Left renal cortex interstitium (tissue), 4 donors: ENCODE results near the gene SH2D3C. TPM values are rescaled to one million over a fixed set of nuclear protein-coding genes. Genes with fewer than 3 reads are reported as not detected.
A peak's percentile ranks its signal among the peaks of the same experiment; 100 is the strongest.
"Not testable (repeated sequence)": the region's sequence is repeated elsewhere in the genome, so short reads cannot be mapped to it uniquely, and the experiment has no call there.

Experiments
- DNase-seq, 4 donors: peaks; one replicate each; pipeline ENCODE4 v3.0.0-alpha.2; 2013; ENCODE audit warnings: low read depth in 4 of 4, low spot score in 2 of 4, missing footprints in 1 of 4
- polyA plus RNA-seq, 4 donors: library from polyadenylated mRNA; unstranded; fragments of 120-200 nt; gene quantifications; one replicate each; pipeline ENCODE4 v1.2.1, GENCODE V29; 2013; ENCODE audit not compliant: insufficient read length in 4 of 4

SH2D3C gene
- polyA plus RNA-seq, 4 donors = 13.8 to 18.6 (median 16.0) TPM

GRCh38 chr9:127769929-127770582 lies 8.4 kb downstream of the SH2D3C start:
- no peak for DNase-seq

DNA sequence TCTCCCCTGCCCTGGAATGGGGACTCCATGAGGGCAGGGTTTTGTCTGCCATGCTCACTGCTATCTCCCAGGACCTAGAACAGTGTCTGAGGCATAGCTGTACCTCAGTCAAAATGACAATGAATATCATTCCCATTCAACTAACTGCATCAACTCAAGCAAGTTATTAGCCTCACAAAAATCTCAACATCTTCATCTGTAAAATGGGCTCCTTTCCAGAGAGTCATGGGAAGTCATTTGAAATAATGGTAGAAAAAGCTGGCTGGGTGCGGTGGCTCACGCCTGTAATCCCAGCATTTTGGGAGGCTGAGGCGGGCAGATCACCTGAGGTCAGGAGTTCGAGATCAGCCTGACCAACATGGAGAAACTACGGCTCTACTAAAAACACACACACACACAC lies 9.4 kb downstream of the SH2D3C start:
- DNase-seq = no peak

- no peak for DNase-seq
Measured at GRCh38 chr9:127768698-127769097, 9.8 kb downstream of the SH2D3C start.

DNA sequence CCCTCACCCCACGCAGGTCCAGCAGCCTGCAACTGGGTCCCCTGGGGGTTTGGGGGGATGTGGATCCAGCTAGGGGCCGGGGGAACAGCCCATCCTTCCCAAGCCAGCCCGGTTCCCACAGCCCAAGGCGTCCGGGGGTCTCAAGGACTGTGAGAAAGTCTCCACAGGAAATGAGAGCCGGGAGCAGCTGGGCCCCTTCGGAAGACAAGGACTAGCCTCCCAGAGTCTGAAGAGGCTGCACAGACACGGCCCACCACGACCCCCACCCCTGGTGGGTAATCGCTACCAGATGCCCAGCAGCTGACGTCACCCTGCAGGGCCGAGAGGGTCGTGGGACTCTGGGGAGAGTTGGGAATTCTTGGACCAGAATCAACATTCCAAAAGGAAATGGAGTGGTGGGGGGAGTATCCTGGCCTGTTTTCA lies 10.5 kb downstream of the SH2D3C start:
- DNase-seq = peak in 1 of 4 donors; percentile 51

- no peak for DNase-seq
Measured at GRCh38 chr9:127767410-127767809, 11.1 kb downstream of the SH2D3C start.

GRCh38 chr9:127765418-127765817 lies 13.0 kb downstream of the SH2D3C start:
- DNase-seq = no peak

DNA sequence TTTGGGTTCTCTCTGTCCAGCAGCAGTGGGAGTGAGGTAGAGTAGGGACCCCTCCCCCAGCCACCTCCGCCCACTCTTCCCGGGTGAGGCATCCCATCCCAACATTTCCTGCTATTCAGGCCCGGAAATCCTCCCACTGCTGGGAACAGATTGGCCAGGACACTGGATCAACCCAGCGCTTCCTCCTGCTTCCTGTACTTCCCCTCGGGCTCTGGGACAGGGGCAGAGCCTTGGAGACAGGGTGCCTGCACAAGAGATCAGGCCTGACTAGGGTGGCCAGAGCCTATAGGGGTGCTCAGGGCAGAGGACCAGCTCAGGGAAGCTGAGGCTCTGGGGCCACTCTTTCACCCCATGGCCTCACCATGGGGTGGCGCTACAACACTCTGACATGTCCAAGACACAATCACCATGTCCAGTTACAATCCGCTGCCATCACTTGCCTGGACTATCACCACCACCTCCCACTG lies 14.5 kb downstream of the SH2D3C start:
- no peak for DNase-seq

DNA sequence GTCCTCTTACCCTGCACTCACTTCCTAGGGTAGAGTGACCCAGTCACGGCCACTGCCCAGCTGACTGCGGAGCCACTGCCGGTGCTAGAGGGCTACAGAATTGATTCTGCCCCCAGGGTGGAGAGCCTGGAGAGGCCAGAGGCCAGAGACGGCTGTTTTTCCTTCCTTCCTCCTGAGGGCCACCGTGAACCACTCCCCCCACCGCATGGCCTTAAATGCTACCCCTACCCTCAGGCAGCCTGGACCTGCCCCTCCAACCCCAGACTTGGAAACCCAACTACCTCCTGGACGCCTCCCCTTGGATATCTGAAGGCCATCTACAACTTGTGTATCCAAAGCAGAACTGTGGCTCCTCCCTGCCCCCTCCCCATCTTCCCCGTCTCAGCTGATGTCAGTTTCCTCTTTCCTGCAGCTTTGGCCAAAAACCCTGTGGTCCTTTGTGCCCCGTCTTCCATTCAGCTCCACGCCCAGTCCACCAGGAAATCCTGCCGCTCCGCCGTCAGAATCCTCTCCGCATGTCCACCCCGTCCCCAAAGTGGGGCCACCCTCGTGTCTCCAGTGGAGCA lies 16.3 kb downstream of the SH2D3C start:
- no peak for DNase-seq

DNA sequence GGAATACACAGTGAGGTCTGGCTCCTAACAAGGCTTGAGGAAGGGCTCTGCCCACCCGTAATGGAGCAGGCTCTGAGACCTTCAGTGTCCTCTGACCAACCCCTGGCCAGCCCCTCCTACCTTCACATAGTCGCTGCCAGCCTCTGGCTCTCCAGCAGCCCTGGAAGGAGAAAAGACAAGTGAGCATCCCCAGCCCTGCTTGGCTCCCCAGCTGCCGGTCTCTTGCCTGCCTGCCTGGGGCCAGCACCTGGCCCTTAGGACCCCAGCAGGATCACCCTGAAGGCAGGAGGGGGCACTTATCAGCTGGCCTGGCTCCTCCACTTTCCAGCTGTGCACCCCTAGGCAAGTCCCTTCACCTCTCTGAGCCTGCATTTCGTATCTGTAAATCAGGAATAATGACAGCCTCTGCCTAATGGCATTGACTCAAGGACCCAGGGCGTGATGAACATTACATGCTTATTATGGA lies 16.9 kb downstream of the SH2D3C start:
- no peak for DNase-seq

DNA sequence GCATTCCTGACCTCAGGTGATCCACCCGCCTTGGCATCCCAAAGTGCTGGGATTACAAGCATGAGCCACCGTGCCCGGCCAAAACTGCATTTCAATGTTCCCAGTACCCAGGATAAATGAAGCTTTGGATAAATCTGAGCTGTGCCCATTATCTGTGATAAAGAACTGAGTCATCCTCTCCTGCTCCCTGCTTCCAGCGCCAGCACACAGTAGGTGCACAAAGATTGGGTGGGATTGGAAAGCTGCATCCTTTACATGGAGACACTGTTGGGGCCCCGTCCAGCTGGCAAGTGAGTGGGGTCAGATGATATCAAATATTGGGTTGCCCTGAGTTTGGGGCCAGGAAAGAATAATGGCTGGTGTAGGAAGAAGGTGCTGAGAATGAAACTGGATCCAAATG lies 17.4 kb downstream of the SH2D3C start:
- no peak for DNase-seq

- DNase-seq = no peak
Measured at GRCh38 chr9:127758843-127759242, 19.6 kb downstream of the SH2D3C start.

GRCh38 chr9:127756776-127757175 lies 21.7 kb downstream of the SH2D3C start:
- DNase-seq = not testable (repeated sequence)

DNA sequence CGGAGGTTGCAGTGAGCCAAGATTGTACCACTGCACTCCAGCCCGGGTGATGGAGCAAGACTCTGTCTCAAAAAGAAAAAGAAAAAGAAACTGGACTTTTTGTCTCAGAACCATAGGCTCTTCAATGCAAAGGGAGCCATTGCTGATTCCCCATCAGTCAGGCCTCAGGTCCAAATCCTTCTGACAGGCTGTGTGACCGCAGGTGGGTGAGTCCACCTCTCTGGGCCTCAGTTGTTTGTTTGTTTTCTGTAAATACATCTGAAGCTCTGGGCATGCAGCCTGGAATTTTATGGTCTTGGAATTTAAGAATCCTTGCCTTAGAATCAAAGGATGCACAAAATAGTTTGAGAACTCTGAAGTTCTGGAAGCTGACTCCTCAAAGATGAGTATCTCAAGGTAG lies 22.2 kb downstream of the SH2D3C start:
- DNase-seq = no peak

DNA sequence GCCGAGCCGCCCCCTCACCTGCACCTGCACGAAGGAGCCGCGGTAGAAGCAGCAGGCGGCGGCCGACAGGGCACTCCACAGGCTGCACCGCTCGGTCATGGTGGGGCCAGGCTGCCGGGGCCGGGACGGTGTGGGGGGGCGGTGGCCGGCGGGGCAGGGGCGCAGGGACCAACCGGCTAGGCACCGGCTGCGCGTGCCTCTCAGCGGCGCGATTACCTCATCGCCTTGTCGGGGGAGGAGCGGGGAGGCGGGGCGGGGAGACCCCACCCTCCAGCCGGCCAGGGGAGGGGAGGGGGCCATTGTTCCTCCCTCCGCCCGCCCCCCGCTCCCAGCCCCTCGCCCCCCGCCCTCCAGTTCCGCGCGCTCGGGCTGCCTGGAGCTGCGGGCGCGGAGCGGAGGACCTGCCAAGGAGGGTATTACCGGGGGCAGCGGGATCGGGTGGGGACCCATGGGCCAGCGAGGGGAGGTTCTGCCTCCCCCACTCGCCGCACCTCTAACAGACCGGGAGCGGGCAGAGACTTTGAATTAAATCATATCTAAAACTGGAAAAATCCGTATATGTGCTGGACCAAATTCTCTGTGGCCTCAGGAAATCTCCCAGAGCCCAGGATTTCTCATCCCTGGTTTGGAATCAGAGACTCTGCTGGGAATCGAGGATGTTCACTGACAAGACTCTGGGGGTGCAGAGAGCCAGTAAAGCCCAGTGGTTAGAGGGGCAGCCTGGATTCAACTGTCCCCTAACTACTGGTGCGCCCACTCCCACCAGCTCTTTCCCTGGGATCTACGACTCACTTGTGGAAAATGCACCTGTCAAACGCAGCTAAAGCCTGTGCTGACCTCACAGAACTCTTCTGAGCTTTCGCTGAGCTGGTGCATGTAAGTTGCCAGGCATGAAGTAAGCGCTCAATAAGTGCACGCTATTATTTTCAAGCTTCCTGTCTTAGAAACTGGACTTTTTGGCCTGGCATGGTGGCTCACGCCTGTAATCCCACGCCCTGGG lies 23.1 kb downstream of the SH2D3C start:
- no peak for DNase-seq

DNA sequence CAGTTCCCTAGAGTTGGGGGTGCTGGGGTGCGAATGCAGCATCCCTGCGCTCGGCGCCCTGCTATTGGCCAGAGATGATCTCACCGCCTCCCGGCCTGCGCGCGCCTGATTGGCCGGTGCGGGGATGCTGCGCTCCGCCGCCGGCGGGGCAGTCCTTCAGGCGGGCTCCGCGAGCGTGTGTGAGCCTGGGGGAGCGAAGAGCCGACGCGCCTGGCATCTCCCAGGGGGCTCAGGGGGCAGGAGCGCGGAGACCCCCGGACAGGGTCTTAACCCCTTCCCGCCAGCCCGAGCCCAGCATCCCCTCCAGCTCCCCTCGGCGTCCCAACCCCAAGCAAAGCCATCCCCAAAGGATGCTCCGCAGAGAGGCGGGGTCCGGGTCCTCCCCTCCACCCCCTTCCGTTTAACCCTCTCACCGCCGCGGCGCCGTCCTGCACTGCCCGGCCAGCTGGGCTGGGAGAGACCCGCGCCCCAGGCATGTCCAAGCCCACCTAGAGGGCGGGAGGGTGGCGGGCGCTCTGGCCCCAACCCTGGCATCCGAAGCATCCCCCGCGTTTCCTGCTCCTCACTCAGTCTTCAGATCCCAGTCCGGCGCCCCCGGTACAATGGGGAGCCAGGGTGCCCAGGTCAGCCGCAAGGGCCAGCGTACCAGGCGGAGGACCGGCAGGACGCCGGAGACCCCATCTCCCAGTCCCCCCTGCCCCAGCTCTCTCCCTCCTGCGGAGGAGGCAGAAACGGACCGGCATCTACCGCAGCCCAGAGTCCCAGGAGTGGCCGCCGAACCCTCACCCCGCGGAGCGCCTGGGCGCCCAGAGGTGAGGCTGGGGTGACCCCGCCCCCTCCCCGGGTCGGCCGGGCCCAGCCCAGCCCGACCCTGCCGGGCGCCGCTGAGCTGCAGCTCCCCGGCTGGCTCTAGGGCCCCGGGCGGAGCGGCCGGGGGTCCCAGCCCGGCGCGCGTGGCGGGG lies 24.1 kb downstream of the SH2D3C start:
- DNase-seq = no peak

- DNase-seq = no peak
Measured at GRCh38 chr9:127753622-127754021, 24.8 kb downstream of the SH2D3C start.

DNA sequence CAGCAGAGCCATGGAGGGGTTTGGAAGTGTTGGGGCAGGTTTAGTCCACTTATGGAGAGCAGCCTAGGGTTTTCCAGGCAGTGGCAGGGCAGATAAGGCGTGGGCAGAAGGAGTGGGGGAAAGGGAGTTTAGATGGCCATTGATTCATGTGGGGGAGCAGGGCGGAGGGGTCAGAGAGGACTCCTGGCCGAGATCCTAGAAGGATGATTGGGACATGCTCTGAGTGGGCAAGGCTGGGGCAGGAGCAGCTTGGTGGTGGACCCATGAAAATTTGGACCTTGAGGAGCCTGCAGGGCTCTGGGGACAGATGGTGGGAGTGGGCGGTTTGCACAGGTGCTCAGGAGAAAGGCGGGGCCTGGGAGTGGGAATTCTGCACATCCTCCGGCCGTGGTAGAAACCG lies 25.3 kb downstream of the SH2D3C start:
- DNase-seq = no peak

DNA sequence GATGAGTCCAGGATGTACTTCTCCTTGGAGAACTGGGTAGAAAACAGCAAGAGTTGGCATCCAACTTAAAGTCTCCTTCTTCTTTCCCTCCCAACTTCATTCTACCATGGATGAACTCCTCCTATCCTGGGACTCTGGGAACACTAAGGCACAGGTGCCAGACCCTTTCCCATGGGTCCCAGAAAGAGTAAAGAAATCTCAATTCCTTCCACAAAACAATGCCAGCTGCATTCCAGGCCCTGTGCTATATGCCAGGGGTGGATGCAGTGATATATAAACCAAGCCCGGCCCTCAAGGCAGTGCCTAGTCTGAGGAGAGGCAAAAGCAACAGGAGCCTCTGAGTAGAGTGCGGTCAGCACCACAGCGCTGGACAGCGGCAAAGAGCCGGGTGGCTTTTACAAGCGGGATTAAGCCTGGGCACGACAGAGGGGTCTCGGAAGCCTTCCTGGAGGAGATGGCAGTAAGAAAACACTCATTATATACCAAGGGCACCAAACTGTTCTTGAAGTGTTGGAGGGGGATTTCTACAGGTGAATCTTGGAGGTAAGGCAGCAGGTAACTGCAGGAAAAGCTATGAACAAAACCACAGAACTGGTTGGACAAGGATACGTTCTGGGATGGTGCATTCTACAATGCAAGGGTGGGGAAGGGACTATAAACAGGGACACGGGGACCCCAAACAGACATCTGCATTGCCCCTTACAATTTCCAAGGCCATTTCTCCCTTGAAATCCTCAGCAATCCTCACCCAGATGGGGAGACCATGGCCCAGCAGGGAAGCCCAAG lies 27.0 kb downstream of the SH2D3C start:
- DNase-seq = no peak

DNA sequence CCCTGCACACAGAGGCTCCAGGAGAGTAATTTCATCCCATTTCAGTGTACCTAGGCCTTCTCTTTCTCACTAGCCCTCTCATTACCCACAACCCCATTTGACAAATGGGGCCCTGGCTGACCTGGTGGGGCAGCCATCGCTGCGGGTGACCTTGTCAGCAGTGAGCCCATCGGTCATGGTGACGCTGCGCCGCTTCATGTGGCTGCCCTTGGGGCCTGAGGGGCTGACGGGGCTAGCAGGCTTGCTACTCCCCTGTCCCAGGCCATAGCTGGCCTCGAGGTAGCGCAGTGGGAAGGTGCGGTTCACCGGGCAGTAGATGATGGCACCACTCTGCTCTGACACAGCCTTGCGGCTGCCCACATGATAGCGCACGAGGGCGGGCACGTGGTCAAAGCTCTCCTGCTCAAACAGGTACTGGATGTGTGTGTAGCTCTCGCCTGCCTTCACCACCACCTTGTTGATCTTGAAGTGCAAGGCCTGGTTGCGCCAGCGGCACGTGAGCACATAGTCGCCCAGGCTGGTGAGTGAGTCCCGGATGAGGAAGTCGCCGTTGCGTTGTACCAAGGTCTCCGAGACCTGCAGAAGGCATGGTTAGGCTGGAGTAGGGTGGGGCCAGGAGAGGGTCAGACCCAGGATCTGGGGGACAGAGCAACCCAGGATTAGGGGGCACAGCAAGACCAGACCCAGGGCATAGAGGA lies 29.2 kb downstream of the SH2D3C start:
- no peak for DNase-seq
